Lower leg skin (tissue), 3 donors: ENCODE measurements around the gene ZIC1.

Experiments used
- POLR2A ChIP-seq, 2 donors: fragments of 450-650 bp; IDR thresholded peaks; one replicate each; pipeline ENCODE4 v1.6.1; 2016 to 2017; ENCODE audit warnings: antibody characterized with exemption in 2 of 2, mild to moderate bottlenecking in 1 of 2, moderate library complexity in 1 of 2
- TF ChIP-seq, protein P1 (sequence below), 3 donors: fragments of 450-650 bp; IDR thresholded peaks; one replicate each; pipeline ENCODE4 v1.5.1; 2016; ENCODE audit warnings: antibody characterized with exemption in 3 of 3, mild to moderate bottlenecking in 3 of 3, moderate library complexity in 2 of 3

DNA sequence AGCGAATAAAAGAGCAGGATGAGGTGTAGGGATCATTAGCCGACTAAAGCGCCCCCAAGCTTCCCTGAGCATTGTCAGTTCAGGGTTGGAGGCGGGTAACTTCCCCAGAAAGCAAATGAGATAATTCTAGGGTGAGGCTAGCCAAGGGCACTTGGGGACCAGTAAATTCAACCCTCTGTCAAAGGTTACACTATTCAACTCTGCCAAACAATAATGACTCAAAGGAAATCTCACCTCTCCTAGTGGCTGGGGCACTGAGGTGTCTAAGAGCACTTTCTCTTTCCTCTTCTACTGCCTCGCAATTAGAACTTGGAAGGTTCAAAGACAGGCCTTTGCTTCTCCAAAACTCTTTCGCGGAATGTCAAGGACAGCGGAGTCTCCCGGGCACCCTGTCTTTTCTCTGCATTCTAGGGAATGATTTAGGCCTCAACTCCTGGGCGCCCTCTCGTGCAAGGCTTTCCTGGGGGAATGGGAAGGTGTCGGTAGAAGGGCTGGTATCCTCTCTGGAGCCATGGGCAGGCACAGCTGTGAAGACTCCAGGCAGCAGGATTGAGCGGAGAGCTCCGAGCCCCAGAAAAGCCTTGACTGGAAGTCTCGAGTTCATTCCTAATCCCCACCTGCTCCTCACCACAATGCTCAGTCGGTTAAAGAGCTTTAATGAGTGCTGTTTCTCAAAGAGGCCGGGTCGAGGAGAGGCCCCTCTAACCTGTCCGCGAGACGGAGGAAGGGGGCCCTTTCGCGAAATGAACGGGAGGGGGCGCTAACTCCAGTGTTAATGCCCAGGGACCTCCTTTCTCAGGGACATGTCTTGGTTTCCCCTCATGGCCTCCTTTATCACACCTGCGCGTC lies 24.7 kb upstream of the ZIC1 start:
- TF ChIP-seq, protein P1, sequence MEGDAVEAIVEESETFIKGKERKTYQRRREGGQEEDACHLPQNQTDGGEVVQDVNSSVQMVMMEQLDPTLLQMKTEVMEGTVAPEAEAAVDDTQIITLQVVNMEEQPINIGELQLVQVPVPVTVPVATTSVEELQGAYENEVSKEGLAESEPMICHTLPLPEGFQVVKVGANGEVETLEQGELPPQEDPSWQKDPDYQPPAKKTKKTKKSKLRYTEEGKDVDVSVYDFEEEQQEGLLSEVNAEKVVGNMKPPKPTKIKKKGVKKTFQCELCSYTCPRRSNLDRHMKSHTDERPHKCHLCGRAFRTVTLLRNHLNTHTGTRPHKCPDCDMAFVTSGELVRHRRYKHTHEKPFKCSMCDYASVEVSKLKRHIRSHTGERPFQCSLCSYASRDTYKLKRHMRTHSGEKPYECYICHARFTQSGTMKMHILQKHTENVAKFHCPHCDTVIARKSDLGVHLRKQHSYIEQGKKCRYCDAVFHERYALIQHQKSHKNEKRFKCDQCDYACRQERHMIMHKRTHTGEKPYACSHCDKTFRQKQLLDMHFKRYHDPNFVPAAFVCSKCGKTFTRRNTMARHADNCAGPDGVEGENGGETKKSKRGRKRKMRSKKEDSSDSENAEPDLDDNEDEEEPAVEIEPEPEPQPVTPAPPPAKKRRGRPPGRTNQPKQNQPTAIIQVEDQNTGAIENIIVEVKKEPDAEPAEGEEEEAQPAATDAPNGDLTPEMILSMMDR (IDR thresholded peaks at IDR 0.05), result no peak
- TF ChIP-seq POLR2A (IDR thresholded peaks at IDR 0.05), result no peak
